ENCODE results near the gene KCNJ4.

Gene KCNJ4

GRCh38 chr22:38467438-38467903, 12.5 kb upstream of the KCNJ4 start:
- peak overlapping the region; percentile 54 for H3K4me3 ChIP-seq (ENCODE audit: control insufficient read depth, low read depth, low read length)
- no peak for TF ChIP-seq CTCF (conservative IDR thresholded peaks at IDR 0.05; ENCODE audit: control insufficient read depth, insufficient read depth, low read depth, low read length)
- no peak for DNase-seq (ENCODE audit: low read depth)

- peak; percentile 44 for DNase-seq (ENCODE audit: low read depth)
- TF ChIP-seq CTCF (conservative IDR thresholded peaks at IDR 0.05; ENCODE audit: control insufficient read depth, insufficient read depth, low read depth, low read length): no peak
- H3K4me3 ChIP-seq (ENCODE audit: control insufficient read depth, low read depth, low read length): no peak overlapping the region
Observed at GRCh38 chr22:38465673-38466490, 10.9 kb upstream of the KCNJ4 start.

- H3K4me3 ChIP-seq (ENCODE audit: control insufficient read depth, low read depth, low read length): no peak overlapping the region
- TF ChIP-seq CTCF (conservative IDR thresholded peaks at IDR 0.05; ENCODE audit: control insufficient read depth, insufficient read depth, low read depth, low read length): no peak
- DNase-seq (ENCODE audit: low read depth): no peak
Observed at GRCh38 chr22:38464992-38465672, 10.1 kb upstream of the KCNJ4 start.

- no peak for DNase-seq (ENCODE audit: low read depth)
- no peak overlapping the region for H3K4me3 ChIP-seq (ENCODE audit: control insufficient read depth, low read depth, low read length)
- no peak for TF ChIP-seq CTCF (conservative IDR thresholded peaks at IDR 0.05; ENCODE audit: control insufficient read depth, insufficient read depth, low read depth, low read length)
Observed at GRCh38 chr22:38462960-38463784, 8.2 kb upstream of the KCNJ4 start.

- TF ChIP-seq CTCF (conservative IDR thresholded peaks at IDR 0.05; ENCODE audit: control insufficient read depth, insufficient read depth, low read depth, low read length): no peak
- no peak overlapping the region for H3K4me3 ChIP-seq (ENCODE audit: control insufficient read depth, low read depth, low read length)
- peak; percentile 75 for DNase-seq (ENCODE audit: low read depth)
Observed at GRCh38 chr22:38461414-38462081, 6.5 kb upstream of the KCNJ4 start.

- no peak for DNase-seq (ENCODE audit: low read depth)
- TF ChIP-seq CTCF (conservative IDR thresholded peaks at IDR 0.05; ENCODE audit: control insufficient read depth, insufficient read depth, low read depth, low read length): no peak
- no peak overlapping the region for H3K4me3 ChIP-seq (ENCODE audit: control insufficient read depth, low read depth, low read length)
Observed at GRCh38 chr22:38461057-38461413, 6.0 kb upstream of the KCNJ4 start.

Data from fibroblast of mammary gland (primary cell).